Stomach smooth muscle (tissue), 2 donors: ENCODE data around the gene PTPRM.

Experiments
- H3K27ac ChIP-seq: one replicate; pipeline ENCODE4 v1.7.0; 2013; ENCODE audit warnings: mild to moderate bottlenecking, low read length, inconsistent platforms
- H3K27me3 ChIP-seq, 2 donors: one replicate each; pipeline ENCODE4 v1.7.0; 2013; ENCODE audit warnings: low read length in 2 of 2; ENCODE audit not compliant: insufficient read depth in 2 of 2, control insufficient read depth in 1 of 2
- H3K36me3 ChIP-seq, 2 donors: one replicate each; pipeline ENCODE4 v1.7.0; 2013; ENCODE audit warnings: low read length in 2 of 2; ENCODE audit not compliant: control insufficient read depth in 2 of 2, insufficient read depth in 2 of 2
- H3K4me1 ChIP-seq: one replicate; pipeline ENCODE4 v1.7.0; 2013; ENCODE audit warnings: low read length; ENCODE audit not compliant: control insufficient read depth, insufficient read depth
- H3K4me3 ChIP-seq, 2 donors: one replicate each; pipeline ENCODE4 v1.7.0; 2013; ENCODE audit warnings: low read length in 2 of 2
- H3K9ac ChIP-seq, 2 donors: one replicate each; pipeline ENCODE4 v1.7.0; 2013; ENCODE audit warnings: low read length in 2 of 2, mild to moderate bottlenecking in 1 of 2
- H3K9me3 ChIP-seq, 2 donors: one replicate each; pipeline ENCODE4 v1.7.0; 2013; ENCODE audit warnings: low read length in 2 of 2; ENCODE audit not compliant: control insufficient read depth in 2 of 2
- donor health status: healthy.
- donor health status: Pancreatic carcinoma.

The PTPRM gene

GRCh38 chr18:7982216-7982615 is 415.1 kb downstream of the PTPRM start:
- H3K36me3 ChIP-seq, result no peaks in the 10 kb centered on the region
- no peak overlapping the region for H3K27ac ChIP-seq
- H3K9ac ChIP-seq, result no peak overlapping the region
- no peaks in the 10 kb centered on the region for H3K9me3 ChIP-seq
- no peak overlapping the region for H3K4me3 ChIP-seq
- no peaks in the 10 kb centered on the region for H3K4me1 ChIP-seq
- H3K27me3 ChIP-seq, result no peaks in the 10 kb centered on the region

GRCh38 chr18:7987284-7987976 is 420.3 kb downstream of the PTPRM start:
- H3K27me3 ChIP-seq, result no peaks in the 10 kb centered on the region
- no peak overlapping the region for H3K4me3 ChIP-seq
- no peaks in the 10 kb centered on the region for H3K9me3 ChIP-seq
- H3K9ac ChIP-seq, result no peak overlapping the region
- H3K4me1 ChIP-seq, result no peaks in the 10 kb centered on the region
- H3K36me3 ChIP-seq, result no peaks in the 10 kb centered on the region
- H3K27ac ChIP-seq, result no peak overlapping the region

GRCh38 chr18:7990670-7991069 is 423.6 kb downstream of the PTPRM start:
- Histone ChIP-seq H3K27ac (no peak overlapping the region), H3K4me3 (no peak overlapping the region), H3K27me3 (no peaks in the 10 kb centered on the region), H3K9ac (no peak overlapping the region), H3K9me3 (no peaks in the 10 kb centered on the region), H3K36me3 (no peaks in the 10 kb centered on the region), H3K4me1 (no peaks in the 10 kb centered on the region)

GRCh38 chr18:8001711-8002301 is 434.7 kb downstream of the PTPRM start:
- Histone ChIP-seq H3K27ac (no peak overlapping the region), H3K4me3 (no peak overlapping the region), H3K36me3 (no peaks in the 10 kb centered on the region), H3K9me3 (no peaks in the 10 kb centered on the region), H3K9ac (no peak overlapping the region), H3K4me1 (no peaks in the 10 kb centered on the region), H3K27me3 (no peaks in the 10 kb centered on the region)

- Histone ChIP-seq H3K36me3 (no peaks in the 10 kb centered on the region), H3K4me3 (no peak overlapping the region), H3K9me3 (no peaks in the 10 kb centered on the region), H3K9ac (no peak overlapping the region), H3K27me3 (no peaks in the 10 kb centered on the region), H3K4me1 (no peaks in the 10 kb centered on the region), H3K27ac (no peak overlapping the region)
Measured at GRCh38 chr18:8003878-8004675, 437.0 kb downstream of the PTPRM start.

- Histone ChIP-seq H3K4me3 (no peak overlapping the region), H3K36me3 (no peaks in the 10 kb centered on the region), H3K27me3 (no peaks in the 10 kb centered on the region), H3K9me3 (no peaks in the 10 kb centered on the region), H3K4me1 (no peaks in the 10 kb centered on the region), H3K27ac (no peak overlapping the region), H3K9ac (no peak overlapping the region)
Measured at GRCh38 chr18:8004792-8005191, 437.7 kb downstream of the PTPRM start.

GRCh38 chr18:8005870-8006569 is 438.9 kb downstream of the PTPRM start:
- H3K36me3 ChIP-seq, result no peaks in the 10 kb centered on the region
- no peaks in the 10 kb centered on the region for H3K27me3 ChIP-seq
- H3K9me3 ChIP-seq, result no peaks in the 10 kb centered on the region
- H3K27ac ChIP-seq, result no peak overlapping the region
- no peaks in the 10 kb centered on the region for H3K4me1 ChIP-seq
- H3K4me3 ChIP-seq, result no peak overlapping the region
- H3K9ac ChIP-seq, result no peak overlapping the region

GRCh38 chr18:8006979-8007378 is 439.9 kb downstream of the PTPRM start:
- Histone ChIP-seq H3K4me3 (no peak overlapping the region), H3K4me1 (no peaks in the 10 kb centered on the region), H3K27me3 (no peaks in the 10 kb centered on the region), H3K9me3 (no peaks in the 10 kb centered on the region), H3K36me3 (no peaks in the 10 kb centered on the region), H3K9ac (no peak overlapping the region), H3K27ac (no peak overlapping the region)

- no peak overlapping the region for H3K9ac ChIP-seq
- H3K9me3 ChIP-seq, result no peaks in the 10 kb centered on the region
- H3K4me3 ChIP-seq, result no peak overlapping the region
- no peaks in the 10 kb centered on the region for H3K4me1 ChIP-seq
- H3K27ac ChIP-seq, result no peak overlapping the region
- no peaks in the 10 kb centered on the region for H3K27me3 ChIP-seq
- H3K36me3 ChIP-seq, result no peaks in the 10 kb centered on the region
Measured at GRCh38 chr18:8008033-8008432, 440.9 kb downstream of the PTPRM start.

GRCh38 chr18:8011361-8011760 is 444.2 kb downstream of the PTPRM start:
- Histone ChIP-seq H3K27ac (no peak overlapping the region), H3K9me3 (no peaks in the 10 kb centered on the region), H3K27me3 (no peaks in the 10 kb centered on the region), H3K4me3 (no peak overlapping the region), H3K4me1 (no peaks in the 10 kb centered on the region), H3K36me3 (no peaks in the 10 kb centered on the region), H3K9ac (no peak overlapping the region)
